ENCODE data around the gene SGPP1. TPM values are rescaled to one million over a fixed set of nuclear protein-coding genes. Genes with fewer than 3 reads are reported as not detected.

The SGPP1 gene
- total and polyA plus RNA-seq, 10 of the 15 experiments (the other 5 are each of a cell fraction or from before 2014, with no cell fraction given): 3.5 to 37.7 (median 25.5) TPM

GRCh38 chr14:63672417-63673180 is 55.3 kb downstream of the SGPP1 start (continued):
- TF ChIP-seq ZNF592 (IDR thresholded peaks at IDR 0.05) (no peak), ZNF207 (IDR thresholded peaks at IDR 0.05; ENCODE audit: borderline replicate concordance) (no peak), ZBTB11 (CRISPR knock-in tag; IDR thresholded peaks at IDR 0.05) (no peak), CEBPB (IDR thresholded peaks at IDR 0.05; ENCODE audit: borderline replicate concordance in 1 of 2, low read depth in 2 of 2, low read length in 2 of 2) (no peak), YY1 (IDR thresholded peaks at IDR 0.05; ENCODE audit: low read depth, low read length) (no peak), SMAD5 (IDR thresholded peaks at IDR 0.05; ENCODE audit: low read depth) (no peak), CUX1 (IDR thresholded peaks at IDR 0.05; ENCODE audit: insufficient replicate concordance, low read depth, low read length) (no peak), CBX5 (IDR thresholded peaks at IDR 0.05; ENCODE audit: low read depth) (no peak), ZNF687 (IDR thresholded peaks at IDR 0.05) (no peak), SREBF1 (IDR thresholded peaks at IDR 0.05; ENCODE audit: low read length) (no peak), CBFB (IDR thresholded peaks at IDR 0.05; ENCODE audit: low read depth) (no peak)
